Measurements from ENCODE around the gene ST6GALNAC2. TPM values are rescaled to one million over a fixed set of nuclear protein-coding genes. Genes with fewer than 3 reads are reported as not detected.

The ST6GALNAC2 gene
- total RNA-seq, 1 donor from 2014 or later: 24.8 TPM

GRCh38 chr17:76532072-76532651 lies 53.5 kb downstream of the ST6GALNAC2 start:
- H3K4me3 ChIP-seq: no peak overlapping the region
- H3K36me3 ChIP-seq: no peaks in the 10 kb centered on the region
- H3K9me3 ChIP-seq: no peaks in the 10 kb centered on the region
- TF ChIP-seq CTCF (IDR thresholded peaks at IDR 0.05): no peak
- TF ChIP-seq POLR2A (IDR thresholded peaks at IDR 0.05): no peak
- TF ChIP-seq POLR2AphosphoS5 (IDR thresholded peaks at IDR 0.05; ENCODE audit: insufficient read depth in 1 of 2, low read depth in 1 of 2): no peak
- no peak for DNase-seq (ENCODE audit: extremely low spot score in 2 of 2)
- no peaks in the 10 kb centered on the region for H3K27me3 ChIP-seq
- H3K27ac ChIP-seq: peak overlapping the region; percentile 96
- H3K4me1 ChIP-seq: peaks cover 87% of the 10 kb centered on the region
- intact Hi-C loops (cut with DNase I): loop anchor here (10.0 kb wide), 1 partner anchor 183 kb away; the partner anchor contains the start of gene MXRA7

- intact Hi-C loops (cut with DNase I): loop anchor here (10.0 kb wide), 1 partner anchor 183 kb away; the partner anchor contains the start of gene MXRA7
- no peaks in the 10 kb centered on the region for H3K27me3 ChIP-seq
- H3K4me3 ChIP-seq: no peak overlapping the region
- TF ChIP-seq POLR2AphosphoS5 (IDR thresholded peaks at IDR 0.05; ENCODE audit: insufficient read depth in 1 of 2, low read depth in 1 of 2) (no peak), POLR2A (IDR thresholded peaks at IDR 0.05) (no peak), CTCF (IDR thresholded peaks at IDR 0.05) (no peak)
- peak overlapping the region; percentile 96 for H3K27ac ChIP-seq
- no peaks in the 10 kb centered on the region for H3K9me3 ChIP-seq
- DNase-seq (ENCODE audit: extremely low spot score in 2 of 2): no peak
- no peaks in the 10 kb centered on the region for H3K36me3 ChIP-seq
- H3K4me1 ChIP-seq: peaks cover 88% of the 10 kb centered on the region
Measured at GRCh38 chr17:76531486-76532038, 54.1 kb downstream of the ST6GALNAC2 start.

- peak overlapping the region; percentile 96 for H3K27ac ChIP-seq
- peaks cover 81% of the 10 kb centered on the region for H3K4me1 ChIP-seq
- intact Hi-C loops (cut with DNase I): loop anchor here (10.0 kb wide), 1 partner anchor 184 kb away; the partner anchor contains the start of gene MXRA7
- DNase-seq (ENCODE audit: extremely low spot score in 2 of 2): no peak
- peak overlapping the region in 1 of 2 donors; percentile 28 for H3K4me3 ChIP-seq
- TF ChIP-seq POLR2A (IDR thresholded peaks at IDR 0.05) (no peak), POLR2AphosphoS5 (IDR thresholded peaks at IDR 0.05; ENCODE audit: insufficient read depth in 1 of 2, low read depth in 1 of 2) (no peak), CTCF (IDR thresholded peaks at IDR 0.05) (no peak)
- H3K36me3 ChIP-seq: no peaks in the 10 kb centered on the region
- H3K27me3 ChIP-seq: no peaks in the 10 kb centered on the region
- H3K9me3 ChIP-seq: no peaks in the 10 kb centered on the region
Measured at GRCh38 chr17:76530811-76531485, 54.7 kb downstream of the ST6GALNAC2 start.

- H3K4me1 ChIP-seq: peaks cover 78% of the 10 kb centered on the region
- no peaks in the 10 kb centered on the region for H3K9me3 ChIP-seq
- no peaks in the 10 kb centered on the region for H3K36me3 ChIP-seq
- intact Hi-C loops (cut with DNase I): loop anchor here (10.0 kb wide), 1 partner anchor 185 kb away; the partner anchor contains the start of gene MXRA7
- peak overlapping the region; percentile 1 to 28 for H3K4me3 ChIP-seq
- H3K27me3 ChIP-seq: no peaks in the 10 kb centered on the region
- H3K27ac ChIP-seq: peak overlapping the region; percentile 96
- DNase-seq (ENCODE audit: extremely low spot score in 2 of 2): no peak
- TF ChIP-seq POLR2A (IDR thresholded peaks at IDR 0.05): no peak
- peak in 1 of 2 donors; percentile 46 for TF ChIP-seq POLR2AphosphoS5 (IDR thresholded peaks at IDR 0.05; ENCODE audit: insufficient read depth in 1 of 2, low read depth in 1 of 2)
Measured at GRCh38 chr17:76530095-76530723, 55.5 kb downstream of the ST6GALNAC2 start.
